CD1c-positive myeloid dendritic cell (primary cell): Measurements from ENCODE around the gene LUZP2.

Source experiments
- DNase-seq: peaks from one replicate; pipeline ENCODE4 v3.0.0-alpha.2; 2016; ENCODE audit errors: extremely low spot score

The LUZP2 gene

DNA sequence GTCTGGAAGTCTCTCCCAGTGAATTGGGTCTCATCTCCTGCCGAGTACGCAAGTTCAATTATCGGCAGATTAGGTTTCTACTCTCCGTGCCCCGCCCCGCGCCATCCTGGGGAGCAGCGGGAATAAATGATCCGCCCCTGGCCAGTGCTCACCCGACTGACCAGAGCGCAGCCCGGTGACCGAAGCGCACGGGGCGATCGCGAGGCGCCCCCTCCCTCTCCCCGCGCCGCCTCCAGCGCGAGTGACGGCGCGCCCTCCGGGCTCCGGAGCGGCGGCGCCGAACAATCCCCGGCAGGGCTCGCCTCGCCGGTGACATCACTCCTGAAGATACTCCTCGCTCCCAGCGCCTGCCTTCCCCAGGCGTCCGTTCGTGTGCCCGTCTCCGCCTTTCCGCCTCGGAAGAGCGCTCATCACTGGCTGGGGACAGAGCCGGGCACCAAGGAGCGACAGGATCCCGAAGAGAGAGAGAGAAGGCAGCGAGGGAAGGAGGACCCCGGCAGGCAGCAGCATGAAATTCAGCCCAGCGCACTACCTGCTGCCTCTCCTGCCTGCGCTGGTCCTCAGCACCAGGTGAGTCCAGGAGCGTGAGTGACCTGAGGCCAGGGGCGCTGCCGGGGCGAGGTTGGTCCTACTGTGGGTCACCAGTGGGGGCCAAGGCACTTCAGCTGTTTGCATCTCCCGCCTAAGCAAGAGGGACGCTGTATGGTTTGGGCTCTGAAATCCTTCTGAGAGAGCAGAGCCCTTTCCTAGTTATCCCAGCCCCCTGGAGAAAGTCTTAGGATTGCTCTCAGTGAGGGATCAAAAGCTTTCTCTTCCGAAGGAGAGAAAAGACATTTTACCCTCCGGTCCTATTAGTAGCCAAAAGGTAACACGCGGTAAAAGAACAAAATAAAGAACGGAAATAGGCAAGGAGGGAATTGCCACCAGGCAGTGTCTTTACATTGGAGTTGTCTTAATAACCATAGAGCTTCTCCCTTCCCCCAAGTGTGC is at the start of gene LUZP2:
LUZP2 (plus strand) TSS at position 318 of the 990 bp plus-strand sequence.
- DNase-seq, result no peak

DNA sequence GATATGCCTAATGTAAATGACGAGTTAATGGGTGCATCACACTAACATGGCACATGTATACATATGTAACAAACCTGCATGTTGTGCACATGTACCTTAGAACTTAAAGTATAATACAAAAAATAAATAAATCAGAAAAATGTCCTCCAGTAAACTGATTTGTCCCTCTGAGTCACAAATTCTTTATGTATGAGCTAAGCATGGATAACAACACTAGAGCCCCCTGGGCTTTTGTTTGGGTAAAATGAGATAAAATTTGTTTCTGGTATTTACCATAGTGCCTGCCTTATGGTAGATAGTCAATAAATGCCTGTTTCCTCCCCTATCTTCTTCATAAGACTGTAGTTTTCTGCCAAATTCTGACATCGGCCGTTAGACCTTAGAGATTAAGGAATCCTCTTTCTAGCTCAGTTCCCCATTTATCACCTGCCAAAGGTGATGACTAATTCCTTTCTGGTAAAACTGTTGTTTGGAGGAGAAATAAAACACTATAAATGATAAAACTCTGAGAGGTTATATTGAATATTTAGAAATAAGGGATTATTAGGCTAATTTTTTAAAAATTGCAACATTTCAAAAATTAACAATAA is 43.6 kb upstream of the LUZP2 start:
- DNase-seq, result no peak

GRCh38 chr11:24457985-24458384 is 38.9 kb upstream of the LUZP2 start:
- no peak for DNase-seq

DNA sequence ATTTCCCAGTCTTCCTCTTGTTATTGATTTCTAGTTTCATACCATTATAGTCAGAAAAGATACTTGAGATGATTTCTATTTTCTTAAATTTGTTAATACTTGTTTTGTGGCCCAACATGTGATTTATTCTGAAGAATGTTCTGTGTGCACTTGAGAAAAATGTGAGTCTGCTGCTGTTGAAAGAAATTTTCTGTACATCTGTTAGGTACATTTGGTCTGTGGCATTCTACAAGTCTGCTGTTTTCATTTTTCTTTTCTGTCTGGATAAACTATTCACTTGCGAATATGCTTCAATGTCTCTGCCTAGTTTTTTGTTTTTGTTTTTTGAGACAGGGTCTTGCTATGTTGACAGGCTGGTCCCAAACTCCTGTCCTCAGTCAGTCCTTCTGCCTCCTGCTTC is 26.4 kb upstream of the LUZP2 start:
- DNase-seq, result no peak

GRCh38 chr11:24471084-24471483 is 25.8 kb upstream of the LUZP2 start:
- DNase-seq, result no peak

DNA sequence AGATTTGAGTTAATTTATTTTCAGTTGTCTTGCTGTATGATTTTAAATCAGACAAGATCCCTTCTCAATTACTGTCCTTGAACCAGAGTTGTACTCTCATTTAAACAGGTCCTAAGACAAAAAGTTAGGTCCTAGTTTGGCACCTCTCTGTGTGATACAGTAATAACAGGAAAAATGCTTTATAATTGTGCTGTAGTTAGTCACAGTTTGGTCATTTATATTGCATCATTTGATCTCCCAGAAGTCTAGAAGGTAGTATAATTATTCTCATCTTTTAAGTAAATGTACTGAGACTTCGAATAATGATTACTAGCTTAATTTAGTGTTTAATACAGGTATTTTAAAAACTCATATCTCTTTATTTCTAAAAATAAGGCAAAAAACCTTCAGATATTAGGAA is 18.1 kb upstream of the LUZP2 start:
- DNase-seq, result no peak

DNA sequence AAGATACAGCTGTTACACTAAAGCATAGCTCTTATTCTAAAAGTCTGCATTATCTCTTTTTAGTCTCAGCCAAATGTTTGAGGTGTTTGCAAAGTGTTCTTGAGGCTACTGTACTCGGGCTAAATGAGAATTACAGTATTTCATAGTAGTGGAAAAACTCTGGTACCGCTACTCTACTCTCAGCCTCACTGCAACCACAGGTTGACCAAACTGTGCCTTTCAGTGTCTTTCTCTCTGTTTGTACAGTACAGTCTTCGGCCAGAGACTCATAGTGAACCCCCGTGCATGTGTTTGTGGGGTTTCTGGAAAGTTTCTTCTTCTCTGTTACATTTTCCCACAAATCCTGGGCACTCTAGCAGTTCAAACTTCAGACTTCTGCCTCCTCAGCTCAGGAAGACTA is 7.4 kb upstream of the LUZP2 start:
- no peak for DNase-seq

DNA sequence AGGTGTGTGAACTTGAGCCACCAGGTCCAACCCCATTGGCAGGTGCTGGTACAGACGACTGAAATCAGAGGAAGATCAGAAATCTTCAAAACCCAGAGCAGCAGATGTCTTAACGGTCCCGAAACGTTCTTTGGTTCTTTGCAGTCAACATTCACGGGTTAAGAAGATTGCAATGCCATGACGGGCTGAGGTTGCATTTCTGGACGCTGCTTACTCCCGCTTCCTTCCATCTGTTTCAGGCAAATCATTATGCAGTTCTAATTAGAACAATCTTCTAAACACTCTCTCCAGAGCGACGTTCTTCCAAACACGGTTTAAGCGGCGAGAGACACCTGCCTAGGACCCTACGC is 492 bp upstream of the LUZP2 start:
- no peak for DNase-seq

- DNase-seq, result no peak
Measured at GRCh38 chr11:24497831-24498230, 978 bp downstream of the LUZP2 start.

- no peak for DNase-seq
Measured at GRCh38 chr11:24502425-24502824, 5.6 kb downstream of the LUZP2 start.

GRCh38 chr11:24509114-24509513 is 12.3 kb downstream of the LUZP2 start:
- DNase-seq, result no peak

GRCh38 chr11:24511511-24511910 is 14.7 kb downstream of the LUZP2 start:
- no peak for DNase-seq

GRCh38 chr11:24513479-24514218 is 16.8 kb downstream of the LUZP2 start:
- DNase-seq, result no peak

- DNase-seq, result no peak
Measured at GRCh38 chr11:24514219-24514594, 17.4 kb downstream of the LUZP2 start.

- DNase-seq, result no peak
Measured at GRCh38 chr11:24515632-24516031, 18.8 kb downstream of the LUZP2 start.

- DNase-seq, result no peak
Measured at GRCh38 chr11:24516638-24517037, 19.8 kb downstream of the LUZP2 start.

DNA sequence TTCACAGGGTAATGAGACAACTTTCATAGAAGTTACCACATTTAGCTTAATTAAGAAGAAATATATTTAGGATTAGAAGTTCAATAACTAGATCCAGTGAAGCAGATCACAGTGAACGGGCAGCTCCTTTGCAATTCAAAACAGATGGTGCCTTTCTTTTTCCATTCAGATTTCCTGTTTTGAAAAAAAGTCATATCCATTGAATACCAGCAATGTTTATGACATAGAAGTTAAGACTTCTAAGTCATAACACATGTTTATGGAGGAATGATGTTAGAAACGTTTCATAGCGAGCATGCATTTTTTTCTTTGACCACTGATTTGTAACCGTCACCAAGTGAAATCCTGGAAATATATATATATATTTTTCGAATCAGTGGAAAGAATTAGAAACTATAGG is 24.7 kb downstream of the LUZP2 start:
- no peak for DNase-seq

DNA sequence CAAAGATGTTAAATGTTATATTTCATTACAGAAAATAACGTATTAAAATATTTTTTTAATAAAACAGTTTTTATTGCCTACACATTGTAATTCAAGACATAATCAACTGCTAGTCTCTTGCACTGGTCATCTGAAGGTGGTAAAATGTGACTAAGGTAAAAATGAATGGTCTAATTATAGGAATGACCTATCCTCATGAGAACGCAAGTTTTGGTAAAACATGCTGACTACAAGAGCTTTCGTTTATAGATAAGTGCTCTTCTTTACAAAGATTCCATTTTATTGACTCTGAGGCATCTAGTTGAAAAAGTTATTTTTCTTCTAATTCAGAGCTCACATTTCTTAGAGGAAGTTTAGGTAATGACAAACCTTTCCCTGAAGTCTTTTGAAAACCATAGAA is 27.3 kb downstream of the LUZP2 start:
- DNase-seq, result no peak

DNA sequence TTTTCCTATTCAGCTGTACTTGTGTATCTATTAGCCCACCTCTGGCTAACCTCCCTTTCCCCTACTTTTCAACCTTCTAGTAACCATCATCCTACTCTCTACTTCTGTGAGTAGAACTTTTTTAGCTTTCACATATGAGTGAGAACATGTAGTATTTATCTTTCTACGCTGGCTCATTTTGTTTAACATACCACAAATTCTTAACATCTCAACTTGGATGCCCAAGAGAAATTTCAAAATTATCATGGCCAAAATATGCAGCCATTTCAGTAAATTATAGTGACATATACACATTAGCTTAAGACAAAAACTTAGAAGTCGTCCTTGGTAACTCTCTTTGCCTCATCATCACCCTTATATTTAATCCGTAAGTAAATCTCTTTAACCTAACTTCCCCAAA is 34.7 kb downstream of the LUZP2 start:
- no peak for DNase-seq

- DNase-seq, result no peak
Measured at GRCh38 chr11:24543771-24544170, 46.9 kb downstream of the LUZP2 start.

- DNase-seq, result no peak
Measured at GRCh38 chr11:24556693-24557092, 59.8 kb downstream of the LUZP2 start.

DNA sequence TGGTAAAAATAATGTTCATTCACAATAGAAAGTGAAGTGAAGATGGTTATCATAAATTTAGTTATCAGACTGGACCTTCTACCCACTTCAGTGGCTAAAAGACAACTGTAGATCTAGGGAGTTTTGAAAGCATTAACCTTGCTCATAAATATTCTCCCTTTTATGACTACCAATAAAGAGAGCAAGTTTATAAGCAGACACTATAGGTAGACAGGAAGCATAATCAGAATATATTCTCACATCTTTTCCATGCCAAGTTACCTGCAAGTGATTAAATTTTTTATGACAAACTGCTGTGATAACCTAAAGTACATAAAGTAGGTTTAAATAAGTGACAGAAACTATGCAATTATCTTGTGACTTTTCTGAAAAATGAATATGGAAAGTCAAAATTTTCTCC is 62.5 kb downstream of the LUZP2 start:
- no peak for DNase-seq

DNA sequence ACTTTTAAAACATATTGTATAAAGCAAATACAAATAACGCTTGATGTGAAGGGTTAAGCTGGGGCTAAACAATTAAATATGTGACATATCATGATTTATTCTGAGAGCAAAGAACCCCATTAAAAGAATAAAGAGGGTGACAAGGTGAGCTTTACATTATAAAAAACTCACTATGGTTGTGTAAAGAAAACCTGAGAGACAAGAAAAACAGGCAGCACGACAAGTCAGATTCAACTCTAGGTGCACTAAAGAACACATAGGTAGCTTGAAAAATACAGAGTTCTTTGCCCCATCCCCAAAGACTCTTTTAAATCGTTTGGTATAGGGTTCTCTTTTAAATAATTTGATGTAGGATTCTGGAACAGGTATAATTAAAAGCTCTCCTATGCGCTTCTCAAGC is 63.5 kb downstream of the LUZP2 start:
- DNase-seq, result no peak
